Middle frontal gyrus (tissue), 1 donor: ENCODE data around the gene MBOAT2.
A peak's percentile ranks its signal among the peaks of the same experiment; 100 is the strongest.

Source experiments
- DNase-seq: peaks from one replicate; pipeline ENCODE4 v3.0.0-alpha.2; 2015; ENCODE audit warnings: low spot score; ENCODE audit errors: extremely low spot score

The MBOAT2 gene

GRCh38 chr2:8861797-8862196 lies 141.7 kb downstream of the MBOAT2 start:
- no peak for DNase-seq

GRCh38 chr2:8860239-8860638 lies 143.2 kb downstream of the MBOAT2 start:
- no peak for DNase-seq

- no peak for DNase-seq
Observed at GRCh38 chr2:8858910-8859309, 144.6 kb downstream of the MBOAT2 start.

GRCh38 chr2:8858264-8858663 lies 145.2 kb downstream of the MBOAT2 start:
- no peak for DNase-seq

GRCh38 chr2:8857709-8858108 lies 145.8 kb downstream of the MBOAT2 start:
- DNase-seq = no peak

GRCh38 chr2:8856176-8856575 lies 147.3 kb downstream of the MBOAT2 start:
- DNase-seq = no peak

GRCh38 chr2:8855010-8855409 lies 148.5 kb downstream of the MBOAT2 start:
- no peak for DNase-seq

GRCh38 chr2:8853426-8853825 lies 150.1 kb downstream of the MBOAT2 start:
- no peak for DNase-seq

GRCh38 chr2:8851811-8852560 lies 151.5 kb downstream of the MBOAT2 start:
- DNase-seq = no peak

GRCh38 chr2:8850845-8851487 lies 152.5 kb downstream of the MBOAT2 start:
- DNase-seq = no peak

GRCh38 chr2:8849327-8849726 lies 154.2 kb downstream of the MBOAT2 start:
- no peak for DNase-seq

GRCh38 chr2:8848328-8849100 lies 155.0 kb downstream of the MBOAT2 start:
- DNase-seq = no peak

GRCh38 chr2:8847400-8847799 lies 156.1 kb downstream of the MBOAT2 start:
- DNase-seq = no peak

- no peak for DNase-seq
Observed at GRCh38 chr2:8841932-8842331, 161.6 kb downstream of the MBOAT2 start.

GRCh38 chr2:8840475-8841091 lies 162.9 kb downstream of the MBOAT2 start:
- DNase-seq = no peak

GRCh38 chr2:8839189-8839965 lies 164.1 kb downstream of the MBOAT2 start:
- DNase-seq = no peak

- DNase-seq = no peak
Observed at GRCh38 chr2:8837795-8838140, 165.7 kb downstream of the MBOAT2 start.

- DNase-seq = peak; percentile 80
Observed at GRCh38 chr2:8836971-8837794, 166.3 kb downstream of the MBOAT2 start, which contains the start of gene KIDINS220. TSS of gene KIDINS220 (minus strand) at chr2:8837613. CDS start at chr2:8827093, 10,520 bp downstream.

- DNase-seq = no peak
Observed at GRCh38 chr2:8835279-8835678, 168.2 kb downstream of the MBOAT2 start.

- no peak for DNase-seq
Observed at GRCh38 chr2:8833853-8834252, 169.6 kb downstream of the MBOAT2 start.
